Measurements from ENCODE around the gene TIMM50. TPM values are rescaled to one million over a fixed set of nuclear protein-coding genes. Genes with fewer than 3 reads are reported as not detected.
A peak's percentile ranks its signal among the peaks of the same experiment; 100 is the strongest.

TIMM50 gene
- total RNA-seq, 3 donors from 2014 or later, result 52.6 to 57.9 (median 57.7) TPM

GRCh38 chr19:39492788-39493187, 12.2 kb downstream of the TIMM50 start:
- H3K4me1 ChIP-seq (ENCODE audit: low read depth), result peaks cover under 1% of the 10 kb centered on the region
- peaks cover 4% of the 10 kb centered on the region for H3K36me3 ChIP-seq (ENCODE audit: low read depth)
- H3K9me3 ChIP-seq, result no peaks in the 10 kb centered on the region
- DNase-seq (no peak), ATAC-seq (no peak)
- TF ChIP-seq CTCF (IDR thresholded peaks at IDR 0.05), result no peak
- H3K4me3 ChIP-seq, result no peak overlapping the region
- intact Hi-C loops (cut with DNase I, micrococcal nuclease), result no loop called here

GRCh38 chr19:39494661-39495060, 14.0 kb downstream of the TIMM50 start:
- DNase-seq (no peak), ATAC-seq (no peak)
- Histone ChIP-seq H3K36me3 (ENCODE audit: low read depth) (no peaks in the 10 kb centered on the region), H3K9me3 (no peaks in the 10 kb centered on the region), H3K4me3 (no peak overlapping the region), H3K4me1 (ENCODE audit: low read depth) (peaks cover 17% of the 10 kb centered on the region)
- intact Hi-C loops (cut with DNase I, micrococcal nuclease), result no loop called here
- TF ChIP-seq CTCF (IDR thresholded peaks at IDR 0.05), result no peak

- Histone ChIP-seq H3K4me1 (ENCODE audit: low read depth) (peaks cover 17% of the 10 kb centered on the region), H3K4me3 (no peak overlapping the region), H3K36me3 (ENCODE audit: low read depth) (no peaks in the 10 kb centered on the region), H3K9me3 (no peaks in the 10 kb centered on the region)
- no peak for TF ChIP-seq CTCF (IDR thresholded peaks at IDR 0.05)
- DNase-seq (no peak), ATAC-seq (no peak)
- intact Hi-C loops (cut with DNase I, micrococcal nuclease), result no loop called here
Measured at GRCh38 chr19:39496063-39496462, 15.4 kb downstream of the TIMM50 start.

GRCh38 chr19:39497701-39497995, 17.0 kb downstream of the TIMM50 start:
- intact Hi-C loops (cut with DNase I, micrococcal nuclease), result no loop called here
- ATAC-seq (no peak), DNase-seq (no peak)
- H3K9me3 ChIP-seq, result no peaks in the 10 kb centered on the region
- H3K4me1 ChIP-seq (ENCODE audit: low read depth), result peaks cover 17% of the 10 kb centered on the region
- TF ChIP-seq CTCF (IDR thresholded peaks at IDR 0.05), result no peak
- no peaks in the 10 kb centered on the region for H3K36me3 ChIP-seq (ENCODE audit: low read depth)
- no peak overlapping the region for H3K4me3 ChIP-seq

- H3K4me1 ChIP-seq (ENCODE audit: low read depth), result peaks cover 17% of the 10 kb centered on the region
- no peak overlapping the region for H3K4me3 ChIP-seq
- H3K36me3 ChIP-seq (ENCODE audit: low read depth), result no peaks in the 10 kb centered on the region
- intact Hi-C loops (cut with DNase I, micrococcal nuclease), result no loop called here
- ATAC-seq (peak; percentile 59), DNase-seq (peak; percentile 35 to 66 (median 59))
- TF ChIP-seq CTCF (IDR thresholded peaks at IDR 0.05), result no peak
- H3K9me3 ChIP-seq, result no peaks in the 10 kb centered on the region
Measured at GRCh38 chr19:39497996-39498797, 17.6 kb downstream of the TIMM50 start.
